HT-29 (cell line): ENCODE data around the gene COL8A2. TPM values are rescaled to one million over a fixed set of nuclear protein-coding genes. Genes with fewer than 3 reads are reported as not detected.

ENCODE experiments used
- DNase-seq: peaks from one replicate; pipeline ENCODE4 v3.0.0-alpha.2; 2015; ENCODE audit warnings: low spot score
- total RNA-seq: library from RNA; depleted of rRNA; stranded (reverse); fragments of >200 nt; shearing (Covaris generic); gene quantifications from 2 replicates; pipeline ENCODE4 v1.2.3, GENCODE V29; 2014

COL8A2 gene
- total RNA-seq, 1 experiment from 2014 or later = not detected

- no peak for DNase-seq
Measured at GRCh38 chr1:36091698-36092097, 33.3 kb downstream of the COL8A2 start.

GRCh38 chr1:36091141-36091540, 33.9 kb downstream of the COL8A2 start:
- DNase-seq = no peak

- peak; percentile 46 for DNase-seq
Measured at GRCh38 chr1:36089393-36090121, 35.5 kb downstream of the COL8A2 start.

- peak; percentile 86 for DNase-seq
Measured at GRCh38 chr1:36088577-36089392, 36.2 kb downstream of the COL8A2 start, which contains the start of gene ADPRS. Gene ADPRS (plus strand): TSS chr1:36088892. CDS start chr1:36088905, 13 bp downstream.

- no peak for DNase-seq
Measured at GRCh38 chr1:36088265-36088576, 36.8 kb downstream of the COL8A2 start.

GRCh38 chr1:36087233-36088123, 37.5 kb downstream of the COL8A2 start:
- peak; percentile 18 for DNase-seq

- no peak for DNase-seq
Measured at GRCh38 chr1:36086529-36087232, 38.3 kb downstream of the COL8A2 start.

GRCh38 chr1:36085686-36086526, 39.1 kb downstream of the COL8A2 start:
- no peak for DNase-seq

- no peak for DNase-seq
Measured at GRCh38 chr1:36085126-36085525, 39.9 kb downstream of the COL8A2 start.

- DNase-seq = no peak
Measured at GRCh38 chr1:36084497-36085115, 40.4 kb downstream of the COL8A2 start.

- no peak for DNase-seq
Measured at GRCh38 chr1:36083635-36084496, 41.2 kb downstream of the COL8A2 start, which contains the start of gene TEKT2. Gene TEKT2 (plus strand): TSS chr1:36084094. CDS start chr1:36084922, 828 bp downstream.

- DNase-seq = no peak
Measured at GRCh38 chr1:36083219-36083618, 41.8 kb downstream of the COL8A2 start.

- no peak for DNase-seq
Measured at GRCh38 chr1:36081926-36082485, 43.0 kb downstream of the COL8A2 start.

- DNase-seq = no peak
Measured at GRCh38 chr1:36080801-36081200, 44.2 kb downstream of the COL8A2 start.

GRCh38 chr1:36080236-36080635, 44.8 kb downstream of the COL8A2 start:
- DNase-seq = no peak

- DNase-seq = no peak
Measured at GRCh38 chr1:36076979-36077573, 47.9 kb downstream of the COL8A2 start.

- DNase-seq = no peak
Measured at GRCh38 chr1:36070349-36070748, 54.7 kb downstream of the COL8A2 start.

GRCh38 chr1:36068866-36069265, 56.2 kb downstream of the COL8A2 start:
- DNase-seq = no peak
